Motor neuron (in vitro differentiated cells): ENCODE results near the gene RXRA. TPM values are rescaled to one million over a fixed set of nuclear protein-coding genes. Genes with fewer than 3 reads are reported as not detected.

ENCODE experiments used
- ATAC-seq, 8 experiments: fragments of 200-7000 bp; cut with Tn5 transposase; replicated peaks in 6 of 8; 2 replicates each; pipeline ENCODE4 v1.8.0; 2021; ENCODE audit warnings: mild to moderate bottlenecking in 8 of 8, moderate library complexity in 8 of 8
- H3K27ac ChIP-seq, 2 donors: fragments of 250-450 bp; sonication (Bioruptor Pico); 2 replicates each; pipeline ENCODE4 v1.9.0; 2021; ENCODE audit warnings: antibody characterized with exemption in 2 of 2, mild to moderate bottlenecking in 2 of 2, moderate library complexity in 1 of 2
- H3K4me1 ChIP-seq, 2 donors: fragments of 250-450 bp; sonication (Bioruptor Pico); replicated peaks in 1 of 2; 2 replicates each; pipeline ENCODE4 v1.6.1; 2021; ENCODE audit warnings: antibody characterized with exemption in 2 of 2, mild to moderate bottlenecking in 2 of 2, moderate library complexity in 1 of 2
- H3K4me3 ChIP-seq, 5 donors: fragments of 250-450 bp; sonication (Bioruptor Pico); 2 replicates each; pipeline ENCODE4 v1.9.0; 2021; ENCODE audit warnings: antibody characterized with exemption in 5 of 5, mild to moderate bottlenecking in 5 of 5, moderate library complexity in 4 of 5
- WGBS, 10 experiments: fragments of 450-650 bp; shearing (Covaris generic); methylation state at CpG; one replicate each; pipeline ENCODE4 v1.0.0; 2022; 5-methylcytosine and 5-hydroxymethylcytosine counted together
- in situ Hi-C, 9 experiments: fragments of 400-800 bp; cut with MboI; loops; one replicate each; pipeline ENCODE4 v1.15.0; 2021; ENCODE audit warnings: low sequenced_read_pairs in 9 of 9, low pct_unique_long_range_greater_than_20kb in 2 of 9; ENCODE audit not compliant: unreplicated experiment in 9 of 9
- total RNA-seq, 8 experiments: library from RNA; unstranded; fragments of 300-600 nt; gene quantifications; 2 replicates each; pipeline versions ENCODE4 v1.2.3 to v1.2.4, GENCODE V29; 2022

Gene RXRA
- total RNA-seq, 8 experiments from 2014 or later = 10.2 to 20.7 (median 13.3) TPM

- in situ Hi-C loops = no loop called here
- peak in 2 of 8 experiments; percentile 50 to 69 for ATAC-seq
- H3K27ac ChIP-seq = peak overlapping the region in 1 of 2 donors; percentile 8
- no peak overlapping the region for H3K4me3 ChIP-seq
- peaks cover 67 to 70% of the 10 kb centered on the region in 2 donors for H3K4me1 ChIP-seq
- 55 to 93% (median 83%) methylated on average over 2 to 7 of the region's 11 CpGs; no CpG with 5 or more reads in 3 of the 10 experiments for WGBS, 10 experiments
Observed at GRCh38 chr9:134318481-134318891, 7.8 kb upstream of the RXRA start.

- ATAC-seq = peak in 1 of 8 experiments; percentile 25
- peaks cover 69 to 70% of the 10 kb centered on the region in 2 donors for H3K4me1 ChIP-seq
- 92 to 100% (median 100%) methylated on average over 1 to 2 of the region's 5 CpGs; no CpG with 5 or more reads in 7 of the 10 experiments for WGBS, 10 experiments
- H3K27ac ChIP-seq = peak overlapping the region in 1 of 2 donors; percentile 8
- in situ Hi-C loops = no loop called here
- H3K4me3 ChIP-seq = no peak overlapping the region
Observed at GRCh38 chr9:134318941-134319305, 7.3 kb upstream of the RXRA start.

- in situ Hi-C loops = no loop called here
- Histone ChIP-seq H3K27ac (peak overlapping the region; percentile 58 to 76), H3K4me3 (no peak overlapping the region), H3K4me1 (peaks cover 70 to 73% of the 10 kb centered on the region in 2 donors)
- 20 to 100% (median 92%) methylated on average over 1 to 2 of the region's 24 CpGs; no CpG with 5 or more reads in 7 of the 10 experiments for WGBS, 10 experiments
- ATAC-seq = peak in 5 of 8 experiments; percentile 51 to 72 (median 64)
Observed at GRCh38 chr9:134319306-134320125, 6.7 kb upstream of the RXRA start.

GRCh38 chr9:134320126-134320867 lies 6.0 kb upstream of the RXRA start:
- H3K4me3 ChIP-seq = no peak overlapping the region
- peak overlapping the region; percentile 58 to 76 for H3K27ac ChIP-seq
- in situ Hi-C loops = no loop called here
- ATAC-seq = peak in 5 of 8 experiments; percentile 4 to 47 (median 40)
- WGBS, 10 experiments = 44 to 100% (median 76%) methylated on average over 1 to 7 of the region's 22 CpGs; no CpG with 5 or more reads in 4 of the 10 experiments
- H3K4me1 ChIP-seq = peaks cover 74 to 75% of the 10 kb centered on the region in 2 donors

- Histone ChIP-seq H3K4me1 (peaks cover 71 to 72% of the 10 kb centered on the region in 2 donors), H3K27ac (peak overlapping the region; percentile 57 to 76), H3K4me3 (no peak overlapping the region)
- in situ Hi-C loops = no loop called here
- ATAC-seq = peak in 5 of 8 experiments; percentile 6 to 47 (median 45)
- WGBS, 10 experiments = 22 to 40% methylated on average over 10 to 12 of the region's 22 CpGs; no CpG with 5 or more reads in 8 of the 10 experiments
Observed at GRCh38 chr9:134320868-134321471, 5.3 kb upstream of the RXRA start.

- in situ Hi-C loops = no loop called here
Observed at GRCh38 chr9:134321531-134321930, 4.7 kb upstream of the RXRA start.

GRCh38 chr9:134321946-134322741 lies 4.1 kb upstream of the RXRA start:
- peaks cover 59 to 62% of the 10 kb centered on the region in 2 donors for H3K4me1 ChIP-seq
- in situ Hi-C loops = no loop called here
- ATAC-seq = no peak
- H3K4me3 ChIP-seq = no peak overlapping the region
- WGBS, 10 experiments = 100% methylated on average over 1 to 4 of the region's 19 CpGs; no CpG with 5 or more reads in 6 of the 10 experiments
- peak overlapping the region; percentile 57 to 76 for H3K27ac ChIP-seq

More at GRCh38 chr9:134321531-134321930, 4.7 kb upstream of the RXRA start:
- Histone ChIP-seq H3K4me1 (peaks cover 65 to 67% of the 10 kb centered on the region in 2 donors), H3K4me3 (no peak overlapping the region), H3K27ac (peak overlapping the region; percentile 57 to 76)
- no peak for ATAC-seq
- 40 to 80% (median 67%) methylated on average over 1 to 8 of the region's 10 CpGs; no CpG with 5 or more reads in 4 of the 10 experiments for WGBS, 10 experiments

- Histone ChIP-seq H3K27ac (no peak overlapping the region), H3K4me3 (no peak overlapping the region), H3K4me1 (peaks cover 60 to 64% of the 10 kb centered on the region in 2 donors)
- no peak for ATAC-seq
- in situ Hi-C loops = no loop called here
- WGBS, 10 experiments = 80 to 100% (median 89%) methylated on average over 2 to 5 of the region's 7 CpGs; no CpG with 5 or more reads in 6 of the 10 experiments
Observed at GRCh38 chr9:134322781-134323241, 3.4 kb upstream of the RXRA start.

GRCh38 chr9:134323741-134324358 lies 2.4 kb upstream of the RXRA start:
- H3K27ac ChIP-seq = no peak overlapping the region
- in situ Hi-C loops = no loop called here
- peak in 1 of 8 experiments; percentile 7 for ATAC-seq

GRCh38 chr9:134324359-134325095 lies 1.7 kb upstream of the RXRA start:
- no peak overlapping the region for H3K27ac ChIP-seq
- 34 to 94% (median 69%) methylated on average over 3 to 12 of the region's 17 CpGs; no CpG with 5 or more reads in 4 of the 10 experiments for WGBS, 10 experiments
- in situ Hi-C loops = no loop called here
- ATAC-seq = peak in 1 of 8 experiments; percentile 1
- peaks cover 63 to 68% of the 10 kb centered on the region in 2 donors for H3K4me1 ChIP-seq
- no peak overlapping the region for H3K4me3 ChIP-seq

More at GRCh38 chr9:134323741-134324358, 2.4 kb upstream of the RXRA start:
- peaks cover 63 to 68% of the 10 kb centered on the region in 2 donors for H3K4me1 ChIP-seq
- H3K4me3 ChIP-seq = no peak overlapping the region
- WGBS, 10 experiments = 76 to 92% (median 82%) methylated on average over 3 to 13 of the region's 20 CpGs; no CpG with 5 or more reads in 6 of the 10 experiments
